ENCODE data around the gene UBE2A. TPM values are rescaled to one million over a fixed set of nuclear protein-coding genes. Genes with fewer than 3 reads are reported as not detected.
A peak's percentile ranks its signal among the peaks of the same experiment; 100 is the strongest.

Gene UBE2A
- total RNA-seq (2014; rRNA removed; shearing (Covaris generic)), result 24.5 and 30.3 TPM in 2 replicates

DNA sequence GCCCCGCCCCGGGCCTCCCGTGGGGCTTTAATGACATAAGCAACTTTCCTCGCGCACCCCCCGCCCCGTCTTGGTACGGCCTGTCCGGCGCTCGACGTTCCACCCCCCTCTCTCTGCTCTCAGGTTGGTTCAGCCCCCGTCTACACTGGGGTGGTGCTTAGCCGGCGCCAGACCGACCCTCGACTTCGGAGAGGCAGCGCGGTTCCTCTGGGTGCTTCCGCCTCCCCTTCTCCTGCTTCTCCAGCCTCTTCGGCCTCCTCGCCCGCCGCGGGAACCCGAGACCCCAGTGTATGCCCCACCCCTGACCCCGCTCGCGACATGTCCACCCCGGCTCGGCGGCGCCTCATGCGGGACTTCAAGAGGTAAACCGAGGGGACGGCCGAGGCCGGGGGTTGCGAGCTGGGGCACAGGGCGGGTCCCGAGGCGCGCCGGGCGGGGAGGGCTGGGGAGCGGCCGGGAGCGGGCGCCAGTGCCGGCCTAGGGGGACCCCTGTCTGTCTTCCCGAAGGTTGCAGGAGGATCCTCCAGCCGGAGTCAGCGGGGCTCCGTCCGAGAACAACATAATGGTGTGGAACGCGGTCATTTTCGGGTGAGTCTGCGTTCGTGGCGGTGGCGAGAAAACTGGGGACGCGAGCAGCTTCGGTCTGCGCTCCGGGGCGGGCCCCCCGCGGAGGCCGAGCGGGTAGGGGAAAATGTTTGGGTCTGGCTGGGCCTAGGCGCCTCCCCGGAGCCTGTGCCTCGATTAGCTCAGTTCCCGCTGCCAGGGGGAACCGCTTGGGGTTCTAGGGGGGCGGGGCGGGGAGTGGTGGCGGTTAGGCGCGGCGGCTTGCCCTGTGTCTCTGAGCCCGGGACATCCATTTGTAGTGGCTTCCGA lies at the start of gene UBE2A:
Gene UBE2A, plus strand, starts transcription at position 170 of the 873 bp plus-strand sequence. Its CDS starts 149 bp downstream, at position 319.
- DNase-seq (ENCODE audit: low spot score), result peak; percentile 60

DNA sequence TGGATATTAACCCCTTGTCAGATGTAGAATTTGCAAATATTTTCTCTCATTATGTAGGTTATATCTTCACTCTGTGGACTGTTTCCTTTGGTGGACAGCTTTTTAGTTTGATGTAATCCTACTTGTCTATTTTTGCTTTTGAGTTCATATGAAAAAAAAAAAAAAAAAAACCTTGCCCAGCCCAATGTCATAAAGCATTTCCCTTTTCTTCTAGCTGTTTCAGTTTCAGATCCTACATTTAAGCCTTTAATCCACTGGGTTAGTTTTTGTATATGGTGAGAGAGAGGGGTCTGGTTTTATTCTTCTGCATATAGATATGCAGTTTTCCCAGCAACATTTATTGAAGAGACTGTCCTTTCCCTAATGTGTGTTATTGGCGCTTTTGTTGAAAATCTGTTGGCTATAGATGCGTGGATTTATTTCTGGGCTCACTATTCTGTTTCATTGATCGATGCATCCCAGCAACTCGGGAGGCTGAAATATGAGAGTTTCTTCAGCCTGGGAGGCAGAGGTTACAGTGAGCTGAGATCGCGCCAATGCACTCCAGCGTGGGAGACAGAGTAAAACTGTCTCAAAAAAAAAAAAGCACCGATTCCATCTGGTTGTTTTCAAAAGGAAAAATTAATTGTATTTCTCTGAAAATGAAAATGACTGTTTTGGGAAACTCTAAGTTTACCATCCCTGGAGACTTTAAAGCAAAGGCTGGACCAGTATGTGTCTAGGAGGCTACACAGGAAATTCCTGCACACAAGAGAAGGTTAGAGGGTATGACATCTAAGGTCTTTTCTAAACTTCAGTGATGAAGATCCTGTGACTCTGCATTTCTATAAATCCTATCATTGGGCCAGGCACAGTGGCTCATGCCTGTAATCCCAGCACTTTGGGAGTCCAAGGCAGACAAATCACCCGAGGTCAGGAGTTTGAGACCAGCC lies 44.8 kb upstream of the UBE2A start:
- no peak for DNase-seq (ENCODE audit: low spot score)

- no peak for DNase-seq (ENCODE audit: low spot score)
These were observed 36.9 kb upstream of the UBE2A start for GRCh38 chrX:119537487-119537886.

DNA sequence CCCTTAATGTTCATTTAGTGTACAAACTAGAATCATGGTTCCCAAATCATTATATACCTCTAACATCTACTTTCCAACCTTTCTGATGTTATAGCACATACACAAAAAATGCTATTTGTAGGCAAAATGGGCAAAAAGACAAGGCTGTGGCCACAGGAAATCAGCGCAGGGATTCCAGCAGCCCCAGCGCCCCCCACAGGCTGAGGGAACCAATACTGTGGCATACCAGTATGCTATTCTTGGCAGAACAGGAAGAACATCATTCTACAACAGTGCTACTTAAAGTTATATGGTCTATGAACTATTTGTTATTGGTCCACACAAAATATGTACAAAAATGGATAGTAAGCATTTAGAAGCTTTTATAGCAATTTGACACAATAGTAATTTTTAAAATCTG lies 34.5 kb upstream of the UBE2A start:
- no peak for DNase-seq (ENCODE audit: low spot score)

DNA sequence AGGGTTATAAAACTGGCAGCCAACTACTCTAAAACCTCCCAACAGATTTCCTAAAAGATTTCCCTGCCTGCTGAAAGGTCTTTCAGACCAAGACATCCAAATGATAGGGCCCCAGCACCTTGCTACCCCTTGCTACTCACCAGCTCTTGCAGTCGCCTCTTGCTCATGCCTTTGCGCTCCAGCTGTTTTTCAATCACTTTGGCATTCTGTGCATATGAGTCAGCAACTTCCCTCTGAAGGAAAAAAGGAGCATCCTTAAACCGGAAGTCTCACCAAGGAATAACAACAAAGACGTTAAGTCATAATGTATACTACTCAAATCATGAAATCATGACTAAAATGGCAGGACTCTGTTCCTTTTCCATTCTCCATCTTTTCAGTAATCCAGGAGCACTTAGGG lies 33.2 kb upstream of the UBE2A start:
- DNase-seq (ENCODE audit: low spot score), result peak; percentile 59

- DNase-seq (ENCODE audit: low spot score), result no peak
These were observed 24.9 kb upstream of the UBE2A start for GRCh38 chrX:119549327-119550016.

- DNase-seq (ENCODE audit: low spot score), result no peak
These were observed 21.9 kb upstream of the UBE2A start for GRCh38 chrX:119552508-119552907.

- peak; percentile 74 for DNase-seq (ENCODE audit: low spot score)
These were observed 9.2 kb upstream of the UBE2A start, which contains the start of gene STEEP1 for GRCh38 chrX:119565107-119565663. Gene STEEP1, minus strand, starts transcription at chrX:119565409. Its CDS starts 54 bp downstream, at chrX:119565355.

GRCh38 chrX:119570351-119570835 lies 4.0 kb upstream of the UBE2A start:
- no peak for DNase-seq (ENCODE audit: low spot score)

DNA sequence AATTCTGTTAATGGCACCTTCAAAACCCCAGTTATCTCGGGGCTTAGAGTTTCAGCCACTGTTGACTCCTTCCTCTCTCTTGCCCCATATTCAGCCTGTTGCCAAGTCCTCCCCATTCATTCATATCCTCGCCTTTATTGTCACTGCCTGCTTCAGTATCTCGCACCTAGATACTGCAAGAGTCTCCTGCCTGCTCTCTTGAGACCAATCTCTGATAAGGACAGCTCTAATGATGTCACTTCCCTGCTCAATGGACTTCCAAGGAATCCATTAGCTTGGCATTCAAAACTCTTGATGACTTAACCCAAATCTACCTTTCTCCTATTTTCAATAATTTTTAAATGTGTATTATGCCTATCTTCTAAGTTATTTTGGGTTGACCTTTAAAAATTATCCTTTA lies 1.1 kb upstream of the UBE2A start:
- DNase-seq (ENCODE audit: low spot score), result no peak

DNA sequence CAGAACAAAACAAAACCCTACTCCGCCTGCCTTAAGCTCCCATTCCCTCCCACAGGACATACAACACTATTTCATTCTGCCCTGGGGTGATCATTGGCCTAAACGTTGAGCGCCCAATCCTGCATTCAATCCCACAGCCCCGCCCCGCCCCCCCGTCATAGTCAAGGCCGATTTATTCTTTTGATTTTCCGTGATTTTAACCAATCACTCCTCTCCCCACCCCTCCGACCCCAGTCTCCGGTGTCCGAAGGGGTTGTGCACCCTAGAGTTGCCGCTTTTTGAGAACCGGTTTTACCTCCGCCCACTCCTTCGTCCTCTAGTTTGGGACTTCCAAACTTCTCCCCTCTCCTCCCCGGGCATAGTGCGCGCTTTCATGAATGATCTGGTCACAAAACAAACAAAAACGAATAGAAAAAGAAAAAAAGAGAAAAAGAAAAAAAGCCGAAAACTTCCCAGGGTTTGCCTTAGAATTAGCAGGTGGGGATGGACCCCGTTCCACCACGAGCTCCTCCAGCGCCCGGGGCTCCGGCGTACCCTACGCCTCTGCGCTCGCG lies 446 bp upstream of the UBE2A start:
- peak; percentile 0 for DNase-seq (ENCODE audit: low spot score)

- DNase-seq (ENCODE audit: low spot score), result no peak
These were observed 5.1 kb downstream of the UBE2A start for GRCh38 chrX:119579414-119579813.

DNA sequence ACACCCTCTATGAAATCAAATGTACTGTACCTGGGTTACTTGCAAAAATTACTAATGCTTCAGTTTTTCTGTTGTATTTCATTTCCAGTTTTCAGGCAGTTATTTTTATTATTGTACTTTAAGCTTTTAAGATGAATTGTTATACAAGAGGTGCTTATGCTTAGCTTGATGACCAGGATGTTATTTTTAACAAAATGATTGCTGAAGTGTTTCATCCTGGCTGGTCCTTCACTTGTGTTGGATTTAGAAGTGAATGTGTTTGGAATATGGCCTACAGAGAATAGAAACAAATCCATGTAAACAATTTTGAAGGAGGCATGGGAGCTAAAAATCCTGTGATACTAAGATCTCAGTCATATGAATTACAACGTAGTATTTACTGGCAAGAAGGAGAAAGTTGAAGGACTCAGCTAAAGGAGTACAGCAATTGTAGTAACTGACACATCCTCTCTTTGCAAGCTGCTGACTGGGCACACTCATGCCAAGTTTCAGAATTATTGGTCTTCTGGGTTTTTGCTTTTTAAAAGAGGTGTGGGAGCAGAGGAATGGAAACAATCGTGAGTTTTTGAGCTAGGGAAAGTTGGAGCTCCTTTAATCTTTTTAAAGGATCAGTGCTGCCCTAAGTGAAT lies 9.2 kb downstream of the UBE2A start:
- DNase-seq (ENCODE audit: low spot score), result no peak

DNA sequence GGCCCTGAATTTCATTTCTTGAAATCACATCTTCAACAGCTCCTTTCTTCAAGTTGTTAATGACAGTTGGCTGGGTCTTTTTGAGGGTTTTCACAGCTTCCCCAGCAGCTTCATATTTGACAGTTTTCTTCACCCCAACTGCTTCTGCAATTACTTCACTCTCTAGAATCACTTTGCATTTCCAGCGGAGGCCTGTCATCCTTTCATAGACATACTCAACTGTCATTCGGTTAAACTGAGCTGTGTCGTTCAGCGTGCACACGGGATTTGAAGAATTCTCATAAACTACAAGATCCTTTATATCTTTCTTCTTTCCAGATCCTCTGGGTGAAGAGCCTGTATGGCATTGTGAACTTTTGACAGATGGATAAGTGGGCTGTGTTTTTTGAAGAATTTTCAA lies 15.4 kb downstream of the UBE2A start:
- DNase-seq (ENCODE audit: low spot score), result no peak

- no peak for DNase-seq (ENCODE audit: low spot score)
These were observed 28.4 kb downstream of the UBE2A start for GRCh38 chrX:119602701-119603255.

DNA sequence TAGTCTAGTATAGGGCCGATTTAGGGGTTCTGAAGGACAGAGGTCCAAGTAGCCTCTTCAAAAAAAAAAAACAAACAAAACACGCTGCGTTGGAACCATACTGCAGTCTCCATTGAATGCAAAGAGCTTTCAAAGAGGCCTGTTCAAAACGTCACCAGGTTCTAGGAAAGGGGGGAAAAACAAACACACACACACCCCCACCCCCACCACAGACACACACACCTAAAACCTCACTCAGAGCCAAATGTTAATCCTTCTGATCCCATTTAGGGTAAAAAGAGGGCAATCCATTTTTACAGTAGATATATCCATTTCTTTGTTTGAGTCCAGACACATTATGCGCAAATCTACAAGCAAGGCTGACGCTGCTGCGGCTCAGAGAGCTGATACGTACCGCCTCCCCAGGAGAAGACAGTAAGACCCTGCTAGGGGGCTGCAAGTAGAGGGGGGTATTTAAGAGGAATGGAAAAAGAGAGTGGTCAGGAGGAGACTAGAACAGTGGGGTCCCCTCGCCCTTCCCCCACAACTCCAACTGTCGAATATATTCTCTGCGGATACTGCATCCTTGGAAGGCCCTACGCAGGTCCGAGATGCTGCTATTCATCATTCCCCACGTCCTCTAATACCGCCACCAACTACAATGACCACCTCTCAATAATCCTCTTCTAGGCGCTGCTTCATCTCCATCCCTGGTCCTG lies 30.6 kb downstream of the UBE2A start:
- no peak for DNase-seq (ENCODE audit: low spot score)

DNA sequence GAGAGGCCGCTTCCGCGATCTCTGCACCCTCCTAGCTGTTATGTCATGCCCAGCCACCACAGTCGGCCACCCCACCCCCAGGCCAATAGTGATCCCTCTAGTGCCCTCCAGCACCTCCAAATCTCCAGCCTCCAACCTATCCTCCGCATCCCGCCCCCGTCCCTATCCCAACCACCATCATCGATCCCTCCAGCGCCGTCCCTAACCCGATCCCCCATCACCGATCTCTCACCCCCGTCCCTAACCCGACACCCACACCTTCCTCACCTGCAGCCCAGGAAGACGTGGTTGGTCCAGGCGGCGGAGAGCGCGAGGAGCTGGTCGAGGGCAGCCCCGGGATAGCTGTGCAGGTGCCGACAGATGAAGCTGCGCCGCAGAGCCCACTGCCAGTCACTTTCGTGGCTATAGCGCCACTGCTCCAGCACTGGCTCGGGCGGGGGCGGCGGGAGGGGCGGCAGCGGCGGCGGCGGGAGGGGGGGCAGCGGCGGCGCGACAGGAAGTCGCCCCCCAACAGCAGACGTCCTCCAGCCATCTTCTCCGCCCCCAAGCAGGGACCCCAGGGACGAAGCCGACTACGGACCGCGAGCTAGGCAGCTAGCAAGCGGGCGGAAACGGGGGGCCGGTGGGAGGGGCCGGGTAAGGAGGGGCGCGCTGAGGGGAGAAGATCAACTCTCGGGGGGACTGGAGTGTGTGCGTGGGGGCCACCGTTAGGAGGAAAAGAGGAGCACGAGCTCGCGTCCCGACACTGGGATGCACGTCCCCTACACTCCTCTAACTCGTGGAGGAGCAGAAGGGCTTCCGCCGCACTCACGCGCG lies 31.3 kb downstream of the UBE2A start:
- DNase-seq (ENCODE audit: low spot score), result no peak

GRCh38 chrX:119606280-119607017 lies 32.1 kb downstream of the UBE2A start, which contains the start of gene NKRF:
Gene NKRF, minus strand, starts transcription at chrX:119606424.
- DNase-seq (ENCODE audit: low spot score), result peak; percentile 56
